HUES64 (cell line): ENCODE results near the gene CAMSAP2.

ENCODE experiments used
- H3K27ac ChIP-seq: 2 replicates; pipeline ENCODE4 v1.7.0; 2013; ENCODE audit warnings: low read depth, low read length, inconsistent platforms
- H3K27me3 ChIP-seq: 2 replicates; pipeline ENCODE4 v1.6.1; 2013; ENCODE audit warnings: mild to moderate bottlenecking, low read length; ENCODE audit not compliant: insufficient read depth
- H3K36me3 ChIP-seq: 2 replicates; pipeline ENCODE4 v1.6.1; 2013; ENCODE audit warnings: mild to moderate bottlenecking, low read length; ENCODE audit not compliant: insufficient read depth
- H3K4me1 ChIP-seq: 2 replicates; pipeline ENCODE4 v1.6.1; 2013; ENCODE audit warnings: mild to moderate bottlenecking, low read length, moderate library complexity; ENCODE audit not compliant: insufficient read depth
- H3K4me3 ChIP-seq: 2 replicates; pipeline ENCODE4 v1.5.1; 2013; ENCODE audit warnings: mild to moderate bottlenecking, low read length, moderate library complexity
- H3K9ac ChIP-seq: 2 replicates; pipeline ENCODE4 v1.6.1; 2013; ENCODE audit warnings: mild to moderate bottlenecking, low read depth, low read length
- H3K9me3 ChIP-seq: 2 replicates; pipeline ENCODE4 v1.6.1; 2013; ENCODE audit warnings: low read depth, low read length; ENCODE audit not compliant: insufficient read depth
- WGBS: fragments of 150-250, 120-280 bp; methylation state at CpG from one replicate; pipeline ENCODE4 v1.1.7; 2013; ENCODE audit warnings: missing lambda C conversion rate; 5-methylcytosine and 5-hydroxymethylcytosine counted together

CAMSAP2 gene

GRCh38 chr1:200710166-200710565 is 28.5 kb upstream of the CAMSAP2 start:
- WGBS, result 87% methylated on average over 2 of the region's 2 CpGs
- no peak overlapping the region for H3K9ac ChIP-seq
- H3K36me3 ChIP-seq, result no peaks in the 10 kb centered on the region
- H3K27me3 ChIP-seq, result no peaks in the 10 kb centered on the region
- H3K9me3 ChIP-seq, result no peaks in the 10 kb centered on the region
- H3K4me3 ChIP-seq, result no peak overlapping the region
- H3K27ac ChIP-seq, result no peak overlapping the region
- no peaks in the 10 kb centered on the region for H3K4me1 ChIP-seq

DNA sequence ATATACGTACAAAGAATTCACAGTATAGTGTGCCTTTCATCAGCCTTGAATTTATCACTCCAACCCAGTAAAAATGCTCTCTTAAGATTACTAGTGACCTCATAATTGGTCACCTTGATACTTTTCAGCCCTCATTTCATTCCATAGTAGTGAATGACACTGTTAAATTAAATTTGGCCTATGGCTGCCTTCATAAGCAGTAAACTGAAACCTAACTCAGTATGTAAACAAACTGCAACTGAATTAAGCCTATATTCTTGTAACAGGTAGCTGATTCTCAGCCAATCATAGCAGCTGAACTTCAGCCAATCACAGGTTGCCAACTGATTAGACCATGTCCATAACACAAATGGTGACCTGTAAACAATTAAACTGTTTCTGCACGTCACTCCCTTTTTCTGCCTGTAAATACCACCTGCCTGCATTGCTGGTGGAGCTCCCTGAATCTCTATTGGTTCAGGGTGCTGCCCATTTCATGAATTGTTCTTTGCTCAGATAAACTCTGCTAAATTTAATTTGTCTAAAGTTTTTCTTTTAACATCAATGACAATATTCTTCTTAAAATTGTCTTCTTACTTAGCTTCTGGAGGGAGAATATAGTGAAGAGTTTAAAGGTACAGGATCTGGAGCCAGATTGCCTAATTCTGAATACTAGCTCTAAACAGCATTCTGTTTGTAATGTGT is 24.0 kb upstream of the CAMSAP2 start:
- H3K4me3 ChIP-seq, result no peak overlapping the region
- no peaks in the 10 kb centered on the region for H3K9me3 ChIP-seq
- H3K27me3 ChIP-seq, result no peaks in the 10 kb centered on the region
- H3K4me1 ChIP-seq, result no peaks in the 10 kb centered on the region
- H3K27ac ChIP-seq, result no peak overlapping the region
- H3K36me3 ChIP-seq, result no peaks in the 10 kb centered on the region
- H3K9ac ChIP-seq, result no peak overlapping the region
- WGBS, result 93% methylated on average over 2 of the region's 2 CpGs

- Histone ChIP-seq H3K9ac (no peak overlapping the region), H3K27ac (no peak overlapping the region), H3K27me3 (no peaks in the 10 kb centered on the region), H3K9me3 (no peaks in the 10 kb centered on the region), H3K4me1 (no peaks in the 10 kb centered on the region), H3K36me3 (no peaks in the 10 kb centered on the region), H3K4me3 (no peak overlapping the region)
- WGBS, result no CpG with 5 or more reads among the region's 1 CpG
Observed at GRCh38 chr1:200720199-200720598, 18.5 kb upstream of the CAMSAP2 start.

GRCh38 chr1:200724064-200724463 is 14.6 kb upstream of the CAMSAP2 start:
- Histone ChIP-seq H3K27me3 (no peaks in the 10 kb centered on the region), H3K9me3 (no peaks in the 10 kb centered on the region), H3K4me3 (no peak overlapping the region), H3K4me1 (no peaks in the 10 kb centered on the region), H3K36me3 (no peaks in the 10 kb centered on the region), H3K27ac (no peak overlapping the region), H3K9ac (no peak overlapping the region)

DNA sequence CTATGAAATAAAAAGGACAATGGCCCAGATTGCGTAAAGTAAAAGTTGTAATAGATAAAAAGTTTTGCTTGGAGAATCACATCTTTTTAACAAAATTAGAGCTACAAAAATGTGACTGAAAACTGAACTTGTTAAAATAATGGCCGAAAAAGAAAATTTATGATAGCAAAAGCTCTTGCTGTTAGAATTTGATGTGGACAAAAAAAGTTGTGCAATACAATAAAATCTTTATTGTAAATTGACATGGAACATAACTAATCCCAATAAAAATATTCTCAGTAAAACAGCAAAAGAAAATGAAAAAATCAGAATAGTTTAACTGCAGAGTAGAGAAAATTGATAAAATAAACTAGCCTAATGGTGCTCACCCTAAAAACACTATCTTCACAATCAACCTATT is 11.4 kb upstream of the CAMSAP2 start:
- Histone ChIP-seq H3K9ac (no peak overlapping the region), H3K9me3 (no peaks in the 10 kb centered on the region), H3K27me3 (no peaks in the 10 kb centered on the region), H3K36me3 (no peaks in the 10 kb centered on the region), H3K4me3 (no peak overlapping the region), H3K4me1 (peaks cover 2% of the 10 kb centered on the region; the same call in 1 of the 2 replicates), H3K27ac (no peak overlapping the region)
- 92% methylated on average over 2 of the region's 2 CpGs for WGBS

DNA sequence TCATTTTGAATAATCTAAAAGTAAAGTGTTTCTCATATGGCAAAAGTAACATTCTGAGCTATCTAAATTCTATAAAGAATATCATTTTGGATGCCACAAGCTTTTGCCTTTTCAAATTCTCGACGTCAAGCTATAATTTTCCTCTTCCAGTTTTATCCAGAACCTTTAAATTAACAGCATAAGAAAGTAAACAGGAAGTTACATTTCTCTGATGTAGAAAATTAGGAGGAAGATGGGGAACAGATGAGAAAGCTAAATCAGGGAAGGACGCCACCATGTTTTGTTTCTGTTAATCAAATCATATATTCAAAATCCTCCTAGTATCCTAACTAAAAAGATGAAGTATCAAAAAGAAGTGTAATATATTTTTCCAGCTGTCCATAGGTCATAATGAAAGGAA is 8.8 kb upstream of the CAMSAP2 start:
- Histone ChIP-seq H3K4me3 (no peak overlapping the region), H3K4me1 (peaks cover 5% of the 10 kb centered on the region; the same call in 1 of the 2 replicates), H3K9ac (no peak overlapping the region), H3K27ac (no peak overlapping the region), H3K9me3 (no peaks in the 10 kb centered on the region), H3K27me3 (no peaks in the 10 kb centered on the region), H3K36me3 (no peaks in the 10 kb centered on the region)
- 82% methylated on average over 2 of the region's 3 CpGs for WGBS

- 92% methylated on average over 5 of the region's 5 CpGs for WGBS
Observed at GRCh38 chr1:200731654-200732332, 6.9 kb upstream of the CAMSAP2 start.

DNA sequence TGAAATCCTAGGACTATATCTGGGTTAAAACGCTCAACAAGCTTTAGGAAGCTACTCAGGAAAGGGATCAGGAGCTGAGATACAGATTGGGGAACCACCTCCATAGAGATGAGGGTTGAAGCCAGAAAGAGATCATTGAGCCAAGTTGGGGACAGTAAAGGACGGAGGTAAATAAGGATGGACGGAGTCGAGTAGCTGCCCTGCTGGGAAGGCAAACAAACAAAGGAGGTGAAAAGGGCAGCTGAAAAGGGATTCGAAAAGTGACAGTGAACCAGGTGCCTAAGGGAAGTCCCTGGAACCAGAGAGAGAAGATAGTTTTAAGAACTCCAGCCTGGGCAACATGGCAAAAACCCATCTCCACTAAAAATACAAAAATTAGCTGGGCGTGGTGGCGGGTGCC is 6.3 kb upstream of the CAMSAP2 start:
- Histone ChIP-seq H3K4me1 (peaks cover 5% of the 10 kb centered on the region; the same call in 1 of the 2 replicates), H3K9me3 (no peaks in the 10 kb centered on the region), H3K4me3 (no peak overlapping the region), H3K27ac (no peak overlapping the region), H3K9ac (no peak overlapping the region), H3K27me3 (no peaks in the 10 kb centered on the region), H3K36me3 (no peaks in the 10 kb centered on the region)
- WGBS, result 42% methylated on average over 7 of the region's 7 CpGs

More at GRCh38 chr1:200731654-200732332, 6.9 kb upstream of the CAMSAP2 start:
- Histone ChIP-seq H3K4me3 (no peak overlapping the region), H3K9me3 (no peaks in the 10 kb centered on the region), H3K36me3 (no peaks in the 10 kb centered on the region), H3K27ac (no peak overlapping the region), H3K27me3 (no peaks in the 10 kb centered on the region), H3K4me1 (peaks cover 5% of the 10 kb centered on the region; the same call in 1 of the 2 replicates), H3K9ac (no peak overlapping the region)

DNA sequence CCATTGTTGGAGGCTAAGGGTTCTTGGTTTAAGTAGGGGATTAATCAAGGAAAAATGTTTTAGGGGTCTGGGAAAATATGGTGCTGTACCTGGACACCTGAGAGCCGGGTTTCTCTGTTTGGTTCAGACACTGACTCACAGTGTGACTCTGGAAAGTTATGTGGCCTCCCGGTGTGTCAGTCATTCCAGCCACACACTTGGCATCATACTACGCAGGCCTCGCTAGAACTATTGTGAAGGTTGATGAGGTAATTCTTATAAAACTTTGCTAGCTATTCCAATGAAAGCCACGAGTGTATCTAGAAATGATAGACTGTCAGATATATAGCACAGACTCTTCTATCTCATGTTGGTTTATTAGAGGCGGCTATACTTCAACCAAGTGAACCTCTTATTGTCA is 4.8 kb upstream of the CAMSAP2 start:
- Histone ChIP-seq H3K27me3 (peaks cover 6% of the 10 kb centered on the region; the same call in 1 of the 2 replicates), H3K36me3 (no peaks in the 10 kb centered on the region), H3K9me3 (no peaks in the 10 kb centered on the region), H3K4me1 (peaks cover 10% of the 10 kb centered on the region; the same call in 1 of the 2 replicates), H3K27ac (no peak overlapping the region), H3K9ac (no peak overlapping the region), H3K4me3 (no peak overlapping the region)
- 87% methylated on average over 6 of the region's 6 CpGs for WGBS

DNA sequence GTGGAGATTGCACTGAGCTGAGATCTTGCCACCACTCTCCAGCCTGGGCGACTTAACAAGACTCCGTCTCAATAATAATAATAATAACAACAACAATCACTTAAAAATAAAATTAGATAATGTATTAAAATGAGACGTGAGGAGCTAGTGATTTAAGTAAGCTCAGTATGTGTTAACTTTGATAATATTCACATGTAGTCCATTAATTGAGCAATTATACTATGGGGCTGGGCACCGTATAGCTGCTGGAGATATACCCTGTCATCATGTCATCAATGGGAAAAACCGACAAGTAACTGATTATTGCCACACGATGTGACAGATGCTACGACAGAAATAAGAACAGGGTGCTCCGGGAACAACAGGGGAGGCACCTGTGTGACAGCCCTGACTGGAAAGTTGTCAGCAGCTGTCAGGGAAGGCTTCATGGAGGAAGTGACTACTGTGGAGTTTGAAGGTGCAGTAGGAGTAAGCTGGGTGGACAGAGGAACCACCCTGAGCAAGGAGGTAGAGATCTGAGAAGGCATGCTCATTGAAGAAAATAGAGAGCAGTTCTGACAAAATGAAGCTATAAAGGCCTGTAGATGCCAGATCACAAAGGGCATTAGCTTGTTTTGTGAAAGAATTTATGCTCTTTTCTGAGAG is 924 bp upstream of the CAMSAP2 start:
- no peaks in the 10 kb centered on the region for H3K9me3 ChIP-seq
- 87% methylated on average over 6 of the region's 8 CpGs for WGBS
- peaks cover 20% of the 10 kb centered on the region for H3K4me1 ChIP-seq
- H3K36me3 ChIP-seq, result no peaks in the 10 kb centered on the region
- no peak overlapping the region for H3K27ac ChIP-seq
- H3K9ac ChIP-seq, result no peak overlapping the region
- peak overlapping the region; percentile 89 for H3K4me3 ChIP-seq
- H3K27me3 ChIP-seq, result peaks cover 6% of the 10 kb centered on the region; the same call in 1 of the 2 replicates

- peaks cover 20% of the 10 kb centered on the region for H3K4me1 ChIP-seq
- H3K27ac ChIP-seq, result peak overlapping the region; percentile 94
- under 1% methylated on average over 79 of the region's 80 CpGs for WGBS
- no peaks in the 10 kb centered on the region for H3K9me3 ChIP-seq
- no peaks in the 10 kb centered on the region for H3K36me3 ChIP-seq
- peak overlapping the region; percentile 94 for H3K9ac ChIP-seq
- peak overlapping the region; percentile 89 for H3K4me3 ChIP-seq
- peaks cover 6% of the 10 kb centered on the region; the same call in 1 of the 2 replicates for H3K27me3 ChIP-seq
Observed at GRCh38 chr1:200738949-200739651, 407 bp downstream of the CAMSAP2 start.
